Skeletal muscle cell (primary cell): Measurements from ENCODE around the gene SKA1.
"Not testable (repeated sequence)": the region's sequence is repeated elsewhere in the genome, so short reads cannot be mapped to it uniquely, and the experiment has no call there.

Source experiments
- DNase-seq: peaks from one replicate; pipeline ENCODE4 v3.0.0-alpha.2; 2010; ENCODE audit warnings: low read depth
- H3K4me3 ChIP-seq: 2 replicates; pipeline ENCODE4 v1.5.1; 2011; ENCODE audit warnings: low read depth, mild to moderate bottlenecking, control low read depth, low read length, moderate library complexity

Gene SKA1

GRCh38 chr18:50422286-50422898 lies 47.5 kb downstream of the SKA1 start:
- DNase-seq = no peak
- no peak overlapping the region for H3K4me3 ChIP-seq

GRCh38 chr18:50424877-50425690 lies 50.2 kb downstream of the SKA1 start:
- H3K4me3 ChIP-seq = no peak overlapping the region
- DNase-seq = no peak

- DNase-seq = no peak
- H3K4me3 ChIP-seq = no peak overlapping the region
Observed at GRCh38 chr18:50427896-50428295, 53.0 kb downstream of the SKA1 start.

GRCh38 chr18:50428531-50429206 lies 53.8 kb downstream of the SKA1 start:
- no peak overlapping the region for H3K4me3 ChIP-seq
- DNase-seq = no peak

GRCh38 chr18:50429207-50429948 lies 54.5 kb downstream of the SKA1 start:
- DNase-seq = no peak
- H3K4me3 ChIP-seq = no peak overlapping the region

GRCh38 chr18:50432915-50433314 lies 58.1 kb downstream of the SKA1 start:
- H3K4me3 ChIP-seq = no peak overlapping the region
- no peak for DNase-seq

GRCh38 chr18:50436742-50437141 lies 61.9 kb downstream of the SKA1 start:
- H3K4me3 ChIP-seq, DNase-seq: not testable (repeated sequence)

GRCh38 chr18:50439460-50440015 lies 64.7 kb downstream of the SKA1 start:
- DNase-seq = no peak
- H3K4me3 ChIP-seq = no peak overlapping the region

- no peak overlapping the region for H3K4me3 ChIP-seq
- no peak for DNase-seq
Observed at GRCh38 chr18:50441016-50441415, 66.2 kb downstream of the SKA1 start.

- H3K4me3 ChIP-seq = no peak overlapping the region
- DNase-seq = no peak
Observed at GRCh38 chr18:50441501-50441900, 66.7 kb downstream of the SKA1 start.
